GM21447 (cell line): ENCODE data around the gene RNF31.

ENCODE experiments used
- ATAC-seq: cut with Tn5 transposase; IDR thresholded peaks from one replicate; pipeline ENCODE4 v1.9.1; 2021; ENCODE audit not compliant: unreplicated experiment

Gene RNF31

DNA sequence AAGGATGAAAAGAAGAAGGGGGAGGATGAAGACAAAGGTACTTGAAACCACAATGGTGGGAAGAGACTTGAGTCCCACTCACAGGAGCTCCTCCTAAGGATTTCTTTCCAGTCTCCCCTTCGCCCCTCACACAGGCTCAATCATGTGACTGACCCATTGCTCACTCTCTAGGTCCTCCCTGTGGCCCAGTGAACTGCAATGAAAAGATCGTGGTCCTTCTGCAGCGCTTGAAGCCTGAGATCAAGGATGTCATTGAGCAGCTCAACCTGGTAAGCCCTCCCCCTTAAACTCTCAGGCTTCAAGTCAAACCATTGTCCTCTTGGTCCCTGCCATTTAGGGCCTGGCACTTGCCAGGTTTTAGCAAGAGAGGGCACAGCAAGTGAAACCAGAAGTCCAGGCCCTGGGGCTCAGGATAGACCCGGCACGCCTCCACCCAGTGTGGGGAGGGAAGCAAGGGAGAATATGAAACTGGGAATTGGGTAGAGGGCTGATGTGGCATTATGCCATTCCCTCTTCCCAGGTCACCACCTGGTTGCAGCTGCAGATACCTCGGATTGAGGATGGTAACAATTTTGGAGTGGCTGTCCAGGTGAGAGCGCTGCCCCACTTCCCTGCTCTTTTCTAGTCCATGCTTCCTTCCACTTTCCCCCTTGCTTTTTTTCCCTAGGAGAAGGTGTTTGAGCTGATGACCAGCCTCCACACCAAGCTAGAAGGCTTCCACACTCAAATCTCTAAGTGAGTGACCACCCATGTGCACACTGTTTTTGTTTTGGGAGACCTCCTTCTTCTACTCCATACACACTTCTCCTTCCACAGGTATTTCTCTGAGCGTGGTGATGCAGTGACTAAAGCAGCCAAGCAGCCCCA, 9.5 kb upstream of the RNF31 start:
- no peak for ATAC-seq

DNA sequence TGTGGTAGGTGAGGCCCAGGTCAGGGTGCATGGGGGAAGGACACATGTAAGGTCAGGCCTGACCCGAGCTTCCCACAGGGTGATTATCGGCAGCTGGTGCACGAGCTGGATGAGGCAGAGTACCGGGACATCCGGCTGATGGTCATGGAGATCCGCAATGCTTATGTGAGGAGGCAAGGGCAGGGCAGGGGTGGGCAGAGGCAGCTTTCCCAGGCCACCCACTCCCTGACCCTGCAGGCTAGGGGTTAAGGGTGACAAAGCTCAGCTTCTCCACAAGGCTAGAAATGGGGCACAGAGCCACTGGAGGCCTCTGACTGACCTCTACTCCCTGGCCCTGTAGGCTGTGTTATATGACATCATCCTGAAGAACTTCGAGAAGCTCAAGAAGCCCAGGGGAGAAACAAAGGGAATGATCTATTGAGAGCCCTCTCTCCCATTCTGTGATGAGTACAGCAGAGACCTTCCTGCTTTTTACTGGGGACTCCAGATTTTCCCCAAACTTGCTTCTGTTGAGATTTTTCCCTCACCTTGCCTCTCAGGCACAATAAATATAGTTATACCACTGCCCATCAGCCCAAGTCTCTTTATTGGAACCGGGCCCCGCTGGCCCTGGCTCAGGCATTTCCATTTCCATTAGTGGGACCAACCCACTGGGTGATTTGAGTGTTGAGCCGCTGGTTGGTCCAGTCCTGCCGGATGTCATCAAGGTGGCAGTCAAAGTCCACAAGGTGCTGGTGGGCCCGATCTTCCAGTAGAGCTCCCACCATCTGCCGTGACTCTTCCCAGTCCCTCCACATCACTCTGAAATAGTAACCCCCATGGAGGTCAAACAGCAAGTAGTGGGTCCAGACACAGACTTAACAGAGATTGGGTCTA, 8.7 kb upstream of the RNF31 start:
- ATAC-seq: no peak

- no peak for ATAC-seq
Observed at GRCh38 chr14:24139272-24139934, 7.9 kb upstream of the RNF31 start.

- ATAC-seq: peak; percentile 80
Observed at GRCh38 chr14:24141097-24141880, 6.0 kb upstream of the RNF31 start, which contains the start of gene EMC9. Gene EMC9, minus strand, starts transcription at chr14:24141591. Its CDS starts 287 bp downstream, at chr14:24141304.

DNA sequence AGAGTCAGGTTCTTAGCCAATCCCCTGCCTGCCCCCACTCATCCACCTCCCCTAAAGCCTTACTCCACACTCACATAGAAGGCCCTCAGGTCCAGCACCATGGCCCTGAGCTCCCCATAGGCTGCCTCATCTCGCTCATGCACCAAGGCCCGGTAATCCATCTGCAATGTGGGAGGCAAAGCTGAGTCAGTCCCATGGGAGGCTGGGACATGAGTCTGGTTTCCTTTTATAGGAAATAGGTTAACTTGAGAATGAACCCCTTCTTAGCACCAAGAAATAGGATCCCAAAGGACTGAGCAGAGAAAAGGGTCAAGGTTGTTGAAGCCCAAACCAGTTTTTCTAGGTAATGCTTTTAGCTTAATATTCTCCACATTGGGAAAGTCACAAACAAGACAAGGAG, 3.8 kb upstream of the RNF31 start:
- ATAC-seq: no peak

DNA sequence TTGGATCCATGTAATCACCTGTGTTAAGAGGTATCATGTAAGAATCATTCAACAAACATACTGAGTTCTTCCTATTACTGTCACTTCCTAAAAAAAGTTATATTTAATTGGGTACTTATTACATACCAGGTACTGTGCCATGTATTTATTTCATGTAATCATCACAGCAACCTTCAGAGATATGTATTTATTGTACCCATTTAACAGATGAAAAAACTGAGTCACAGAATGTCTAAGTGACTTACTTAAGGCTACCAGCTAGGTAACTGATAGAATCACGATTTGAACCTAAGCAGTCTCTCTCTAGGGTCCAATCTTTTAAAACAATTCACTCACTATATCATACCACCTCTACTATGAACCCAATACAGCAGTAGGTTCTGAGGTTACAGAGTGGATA, 2.8 kb upstream of the RNF31 start:
- no peak for ATAC-seq

DNA sequence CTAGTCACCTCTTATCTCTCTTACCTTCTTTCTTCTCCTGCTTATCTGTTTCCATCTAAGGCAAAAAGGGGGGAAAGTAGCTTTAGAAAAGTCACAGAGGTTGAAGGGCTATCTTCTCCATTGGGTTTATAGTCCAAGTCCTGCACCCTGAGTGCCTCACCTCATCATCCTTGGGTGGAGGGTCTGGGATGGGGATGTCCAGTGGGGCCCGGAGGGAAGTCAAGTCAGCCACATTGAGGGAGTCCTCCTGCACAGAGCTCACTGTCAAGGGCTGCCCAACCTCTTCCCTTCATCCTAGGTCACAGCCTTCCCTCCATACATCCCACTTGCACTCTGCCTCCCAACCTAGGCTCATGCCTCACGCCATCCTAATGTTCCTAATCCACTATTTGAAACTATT, 2.1 kb upstream of the RNF31 start:
- ATAC-seq: no peak

GRCh38 chr14:24145690-24146452, 1.4 kb upstream of the RNF31 start:
- ATAC-seq: no peak

DNA sequence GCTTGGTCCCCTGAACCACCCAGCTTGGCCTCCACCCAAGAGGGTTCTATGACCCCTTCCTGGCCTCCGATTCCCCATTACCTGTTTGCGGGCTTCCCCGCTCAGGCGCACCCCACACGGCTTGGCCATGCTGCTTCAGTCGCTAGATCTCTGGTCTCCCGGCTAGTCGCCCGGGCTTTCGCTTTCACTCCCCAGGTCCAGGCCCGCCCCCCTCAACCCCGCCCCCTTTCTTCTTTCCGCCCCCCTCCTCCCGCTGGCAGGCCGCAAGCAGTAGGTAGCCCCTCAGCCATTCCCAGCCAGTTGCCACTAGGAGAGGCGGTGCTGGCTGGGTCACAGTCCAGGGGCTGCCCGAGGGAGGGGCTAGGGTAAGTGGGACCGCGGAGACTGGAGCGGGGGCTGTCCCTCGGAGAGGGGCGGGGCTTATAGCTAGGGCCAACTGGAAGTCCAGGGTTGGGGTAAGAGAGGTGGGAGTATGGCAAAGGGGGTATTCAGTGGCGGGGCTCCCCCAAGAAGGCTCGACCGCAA, 783 bp upstream of the RNF31 start, which contains the start of gene PSME2:
PSME2 (minus strand) TSS at position 158 of the 525 bp plus-strand sequence; CDS start at position 129, 29 bp downstream.
- peak; percentile 57 for ATAC-seq

GRCh38 chr14:24147761-24148428, 597 bp downstream of the RNF31 start:
- ATAC-seq: no peak

- no peak for ATAC-seq
Observed at GRCh38 chr14:24149302-24149969, 2.1 kb downstream of the RNF31 start.

GRCh38 chr14:24150061-24150460, 2.8 kb downstream of the RNF31 start:
- ATAC-seq: no peak

DNA sequence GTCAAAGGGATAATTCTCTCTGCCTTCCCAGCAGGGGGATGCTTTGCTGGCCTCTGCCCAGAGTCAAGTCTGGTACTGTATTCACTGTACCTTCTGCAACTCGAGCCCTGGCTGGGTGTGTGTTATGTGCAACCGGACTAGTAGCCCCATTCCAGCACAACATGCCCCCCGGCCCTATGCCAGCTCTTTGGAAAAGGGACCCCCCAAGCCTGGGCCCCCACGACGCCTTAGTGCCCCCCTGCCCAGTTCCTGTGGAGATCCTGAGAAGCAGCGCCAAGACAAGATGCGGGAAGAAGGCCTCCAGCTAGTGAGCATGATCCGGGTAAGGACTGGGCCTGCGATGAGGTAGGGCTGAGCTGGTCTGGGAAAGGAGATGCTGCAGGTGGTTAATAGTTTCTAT, 3.3 kb downstream of the RNF31 start:
- no peak for ATAC-seq

DNA sequence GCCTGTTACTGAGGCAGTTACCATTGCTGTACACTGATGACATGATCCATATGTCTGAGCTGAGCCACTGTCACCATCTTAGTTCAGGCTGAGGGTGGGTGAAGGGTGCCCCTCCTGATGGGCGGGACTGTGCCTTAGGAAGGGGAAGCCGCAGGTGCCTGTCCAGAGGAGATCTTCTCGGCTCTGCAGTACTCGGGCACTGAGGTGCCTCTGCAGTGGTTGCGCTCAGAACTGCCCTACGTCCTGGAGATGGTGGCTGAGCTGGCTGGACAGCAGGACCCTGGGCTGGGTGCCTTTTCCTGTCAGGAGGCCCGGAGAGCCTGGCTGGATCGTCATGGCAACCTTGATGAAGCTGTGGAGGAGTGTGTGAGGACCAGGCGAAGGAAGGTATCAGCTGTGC, 3.7 kb downstream of the RNF31 start:
- ATAC-seq: no peak

DNA sequence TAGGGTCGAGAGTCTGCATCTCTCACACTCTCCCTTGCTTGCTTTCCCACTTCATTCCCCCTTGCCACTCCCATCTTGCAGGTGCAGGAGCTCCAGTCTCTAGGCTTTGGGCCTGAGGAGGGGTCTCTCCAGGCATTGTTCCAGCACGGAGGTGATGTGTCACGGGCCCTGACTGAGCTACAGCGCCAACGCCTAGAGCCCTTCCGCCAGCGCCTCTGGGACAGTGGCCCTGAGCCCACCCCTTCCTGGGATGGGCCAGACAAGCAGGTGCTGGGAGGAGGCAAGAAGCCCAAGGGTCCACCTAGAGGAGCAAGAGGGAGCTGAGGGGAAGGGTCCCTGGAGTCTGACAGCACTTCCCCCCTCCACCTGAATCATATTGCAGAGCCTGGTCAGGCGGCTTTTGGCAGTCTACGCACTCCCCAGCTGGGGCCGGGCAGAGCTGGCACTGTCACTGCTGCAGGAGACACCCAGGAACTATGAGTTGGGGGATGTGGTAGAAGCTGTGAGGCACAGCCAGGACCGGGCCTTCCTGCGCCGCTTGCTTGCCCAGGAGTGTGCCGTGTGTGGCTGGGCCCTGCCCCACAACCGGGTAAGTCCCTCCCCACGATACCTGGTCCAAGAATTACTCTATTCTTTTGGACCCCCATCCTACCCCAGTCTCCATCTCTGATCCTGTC, 4.2 kb downstream of the RNF31 start:
- ATAC-seq: no peak

DNA sequence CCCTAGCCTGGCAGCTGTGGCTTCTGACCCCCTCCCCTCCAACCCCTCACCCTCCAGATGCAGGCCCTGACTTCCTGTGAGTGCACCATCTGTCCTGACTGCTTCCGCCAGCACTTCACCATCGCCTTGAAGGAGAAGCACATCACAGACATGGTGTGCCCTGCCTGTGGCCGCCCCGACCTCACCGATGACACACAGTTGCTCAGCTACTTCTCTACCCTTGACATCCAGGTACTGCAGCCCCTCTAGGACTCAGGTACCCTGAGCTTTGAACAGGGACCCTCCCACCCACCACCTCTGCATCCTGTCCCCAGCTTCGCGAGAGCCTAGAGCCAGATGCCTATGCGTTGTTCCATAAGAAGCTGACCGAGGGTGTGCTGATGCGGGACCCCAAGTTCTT, 7.8 kb downstream of the RNF31 start:
- no peak for ATAC-seq

- ATAC-seq: no peak
Observed at GRCh38 chr14:24156840-24157239, 9.5 kb downstream of the RNF31 start.

- ATAC-seq: no peak
Observed at GRCh38 chr14:24157331-24157730, 10.0 kb downstream of the RNF31 start.
